Gastroesophageal sphincter (tissue), 4 donors: ENCODE data around the gene CNGB1. TPM values are rescaled to one million over a fixed set of nuclear protein-coding genes. Genes with fewer than 3 reads are reported as not detected.
A peak's percentile ranks its signal among the peaks of the same experiment; 100 is the strongest.

Experiments used
- ATAC-seq: fragments of 150-250 bp; one replicate; pipeline ENCODE4 v1.9.1; 2016; ENCODE audit warnings: mild to moderate bottlenecking, moderate library complexity
- H3K27ac ChIP-seq, 4 donors: fragments of 200-600 bp; sonication (generic) in 3 of 4; 1 replicate in 3 of 4; 2 replicates in 1 of 4; pipeline ENCODE4 v1.5.1; 2016 to 2019
- H3K27me3 ChIP-seq: fragments of 200-600 bp; sonication (generic); one replicate; pipeline ENCODE4 v1.5.1; 2019
- H3K36me3 ChIP-seq, 2 donors: fragments of 200-600 bp; sonication (generic); one replicate each; pipeline ENCODE4 v1.5.1; 2019; ENCODE audit warnings: control low read depth in 1 of 2
- H3K4me1 ChIP-seq, 3 donors: fragments of 200-600 bp; sonication (generic); 1 replicate in 2 of 3; 2 replicates in 1 of 3; pipeline ENCODE4 v1.5.1; 2016 to 2019; ENCODE audit warnings: control low read depth in 2 of 3
- H3K4me3 ChIP-seq, 2 donors: fragments of 200-600 bp; sonication (generic); one replicate each; pipeline ENCODE4 v1.5.1; 2019; ENCODE audit warnings: mild to moderate bottlenecking in 1 of 2, moderate library complexity in 1 of 2
- H3K9me3 ChIP-seq, 3 donors: fragments of 200-600 bp; sonication (generic); one replicate each; pipeline ENCODE4 v1.5.1; 2017 to 2019; ENCODE audit warnings: control low read depth in 2 of 3
- EP300 ChIP-seq: sonication (generic); formaldehyde crosslinking; IDR thresholded peaks from one replicate; pipeline ENCODE4 v1.6.1; 2017; ENCODE audit warnings: antibody characterized with exemption, mild to moderate bottlenecking
- POLR2A ChIP-seq, 2 donors: fragments of 450-650 bp; IDR thresholded peaks; one replicate each; pipeline ENCODE4 v1.6.1; 2017; ENCODE audit warnings: antibody characterized with exemption in 2 of 2, mild to moderate bottlenecking in 2 of 2, moderate library complexity in 1 of 2
- POLR2AphosphoS5 ChIP-seq: sonication (generic); formaldehyde crosslinking; IDR thresholded peaks from one replicate; pipeline ENCODE4 v1.6.1; 2017; ENCODE audit warnings: antibody characterized with exemption
- WGBS, 2 donors: methylation state at CpG; one replicate each; pipeline ENCODE4 v1.1.5; 2018; ENCODE audit warnings: low coverage in 1 of 2; 5-methylcytosine and 5-hydroxymethylcytosine counted together
- total RNA-seq, 4 donors: library from RNA; depleted of rRNA; stranded (reverse); fragments of >200 nt; gene quantifications; one replicate each; pipeline ENCODE4 v1.1.0, GENCODE V29; 2016
- TF ChIP-seq, protein P1 (sequence below), 4 experiments: fragments of 200-600 bp in 2 of 4; fragments of 450-650 bp in 2 of 4; sonication (generic) in 1 of 4; IDR thresholded peaks; one replicate each; pipeline ENCODE4 v1.5.1; 2017 to 2019; ENCODE audit warnings: antibody characterized with exemption in 4 of 4, mild to moderate bottlenecking in 2 of 4, moderate library complexity in 2 of 4

CNGB1 gene
- total RNA-seq, 4 donors from 2014 or later, result 0.15 to 0.67 TPM; not detected in 2

DNA sequence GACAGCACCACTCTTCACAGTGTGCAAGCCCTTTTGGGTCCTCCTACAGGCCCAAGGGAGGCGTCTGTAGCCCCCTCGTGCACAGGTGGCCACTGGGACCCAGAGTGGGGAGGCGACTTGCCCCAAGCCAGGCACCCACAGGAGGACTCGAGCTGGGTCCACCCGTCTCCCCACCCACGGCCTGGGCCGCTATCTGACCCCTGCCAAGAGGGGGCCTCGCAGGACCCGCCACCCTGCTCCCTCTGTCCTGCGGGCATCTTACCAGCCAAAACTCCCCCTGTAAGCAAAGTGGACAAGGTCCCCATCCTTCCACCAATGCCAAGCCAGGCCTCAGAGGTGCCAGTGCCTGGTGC, 31.1 kb downstream of the CNGB1 start:
- H3K4me3 ChIP-seq, result no peak overlapping the region
- no peaks in the 10 kb centered on the region for H3K9me3 ChIP-seq
- H3K27me3 ChIP-seq, result peaks cover 13% of the 10 kb centered on the region
- ATAC-seq, result no peak
- WGBS, 2 donors, result no CpG with 5 or more reads among the region's 10 CpGs
- H3K4me1 ChIP-seq, result peaks cover 0 to 18% (median 0%) of the 10 kb centered on the region in 3 donors
- no peak overlapping the region for H3K27ac ChIP-seq
- TF ChIP-seq POLR2A (IDR thresholded peaks at IDR 0.05), result no peak
- no peak for TF ChIP-seq POLR2AphosphoS5
- TF ChIP-seq, protein P1, sequence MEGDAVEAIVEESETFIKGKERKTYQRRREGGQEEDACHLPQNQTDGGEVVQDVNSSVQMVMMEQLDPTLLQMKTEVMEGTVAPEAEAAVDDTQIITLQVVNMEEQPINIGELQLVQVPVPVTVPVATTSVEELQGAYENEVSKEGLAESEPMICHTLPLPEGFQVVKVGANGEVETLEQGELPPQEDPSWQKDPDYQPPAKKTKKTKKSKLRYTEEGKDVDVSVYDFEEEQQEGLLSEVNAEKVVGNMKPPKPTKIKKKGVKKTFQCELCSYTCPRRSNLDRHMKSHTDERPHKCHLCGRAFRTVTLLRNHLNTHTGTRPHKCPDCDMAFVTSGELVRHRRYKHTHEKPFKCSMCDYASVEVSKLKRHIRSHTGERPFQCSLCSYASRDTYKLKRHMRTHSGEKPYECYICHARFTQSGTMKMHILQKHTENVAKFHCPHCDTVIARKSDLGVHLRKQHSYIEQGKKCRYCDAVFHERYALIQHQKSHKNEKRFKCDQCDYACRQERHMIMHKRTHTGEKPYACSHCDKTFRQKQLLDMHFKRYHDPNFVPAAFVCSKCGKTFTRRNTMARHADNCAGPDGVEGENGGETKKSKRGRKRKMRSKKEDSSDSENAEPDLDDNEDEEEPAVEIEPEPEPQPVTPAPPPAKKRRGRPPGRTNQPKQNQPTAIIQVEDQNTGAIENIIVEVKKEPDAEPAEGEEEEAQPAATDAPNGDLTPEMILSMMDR (IDR thresholded peaks at IDR 0.05), result no peak
- TF ChIP-seq EP300, result no peak
- no peaks in the 10 kb centered on the region for H3K36me3 ChIP-seq

DNA sequence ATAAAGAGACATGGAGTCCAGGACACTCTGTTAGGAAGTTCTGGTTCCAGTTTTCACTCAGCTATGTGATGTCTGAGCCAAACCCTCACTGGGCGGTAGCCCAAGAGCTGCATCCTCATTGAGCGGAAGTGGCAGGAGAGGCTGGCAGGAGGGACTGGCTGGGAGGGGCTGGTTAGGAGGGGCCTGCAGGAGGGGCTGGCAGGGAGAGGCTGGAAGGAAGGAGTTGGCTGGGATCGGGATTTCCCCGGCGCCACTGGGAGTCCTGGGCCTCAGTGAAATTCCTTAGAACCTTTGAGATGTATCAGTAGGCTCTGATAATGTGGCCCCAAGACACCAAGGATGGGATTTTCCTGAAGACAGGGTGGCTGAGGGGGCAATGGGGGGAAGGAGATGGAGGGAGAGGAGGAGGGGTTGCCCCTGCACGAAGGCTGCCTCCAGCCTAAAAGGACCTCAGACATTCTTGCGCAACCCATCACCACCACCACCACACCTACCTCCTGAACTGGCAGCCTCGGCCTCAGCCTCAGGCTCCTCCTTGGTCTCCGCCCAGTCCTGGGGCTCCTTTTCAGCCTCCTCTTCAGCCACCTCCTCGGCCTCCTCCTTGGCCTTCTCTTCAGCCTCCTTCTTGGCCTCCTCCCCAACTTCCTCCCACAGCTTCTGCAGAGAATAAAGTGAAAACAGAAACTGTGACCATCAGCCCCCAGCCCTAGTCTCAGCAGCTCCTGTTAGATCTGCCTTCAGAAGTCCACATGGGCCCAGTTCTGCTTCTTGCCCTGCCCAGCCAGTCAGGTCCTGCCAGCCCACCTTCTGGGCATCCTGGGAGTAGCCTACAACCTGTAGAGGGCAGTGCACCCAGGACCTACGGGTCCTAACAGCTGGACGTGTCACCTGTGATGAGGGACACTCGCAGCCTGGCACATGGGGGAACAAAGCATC, 31.7 kb downstream of the CNGB1 start:
- Histone ChIP-seq H3K4me3 (no peak overlapping the region), H3K4me1 (peaks cover 0 to 18% (median 0%) of the 10 kb centered on the region in 3 donors), H3K9me3 (no peaks in the 10 kb centered on the region), H3K27ac (no peak overlapping the region), H3K27me3 (peaks cover 13% of the 10 kb centered on the region), H3K36me3 (no peaks in the 10 kb centered on the region)
- 41 to 59% methylated on average over 7 to 8 of the region's 13 CpGs for WGBS, 2 donors
- TF ChIP-seq POLR2AphosphoS5, result no peak
- TF ChIP-seq EP300, result no peak
- TF ChIP-seq, protein P1 (IDR thresholded peaks at IDR 0.05), result no peak
- TF ChIP-seq POLR2A (IDR thresholded peaks at IDR 0.05), result no peak
- peak; percentile 69 for ATAC-seq

DNA sequence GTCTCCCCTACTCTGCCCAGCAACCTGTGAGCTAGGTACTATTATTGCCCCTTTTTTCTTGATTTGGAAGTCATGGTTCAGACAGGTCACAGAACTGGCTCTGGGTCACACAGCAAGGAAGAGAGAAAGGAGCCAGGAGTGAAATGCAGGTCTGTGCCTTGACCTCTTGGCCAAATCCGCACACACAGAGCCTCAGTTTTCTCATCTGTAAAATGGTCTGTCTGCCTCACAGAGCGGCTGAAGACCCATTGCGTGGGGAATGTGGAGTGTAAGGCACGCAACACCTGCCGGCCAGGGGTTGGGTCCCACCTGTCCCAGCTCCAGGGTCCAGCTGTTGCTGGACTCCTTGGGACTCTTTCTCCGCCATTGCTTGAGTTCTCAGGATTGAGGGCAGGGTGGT, 32.4 kb downstream of the CNGB1 start:
- ATAC-seq, result no peak
- Histone ChIP-seq H3K27ac (no peak overlapping the region), H3K36me3 (no peaks in the 10 kb centered on the region), H3K4me1 (peaks cover 0 to 18% (median 0%) of the 10 kb centered on the region in 3 donors), H3K9me3 (no peaks in the 10 kb centered on the region), H3K4me3 (no peak overlapping the region), H3K27me3 (peaks cover 13% of the 10 kb centered on the region)
- TF ChIP-seq POLR2A (IDR thresholded peaks at IDR 0.05), result no peak
- TF ChIP-seq, protein P1 (IDR thresholded peaks at IDR 0.05), result no peak
- TF ChIP-seq EP300, result no peak
- TF ChIP-seq POLR2AphosphoS5, result no peak
- 93 to 100% methylated on average over 1 to 6 of the region's 6 CpGs for WGBS, 2 donors

DNA sequence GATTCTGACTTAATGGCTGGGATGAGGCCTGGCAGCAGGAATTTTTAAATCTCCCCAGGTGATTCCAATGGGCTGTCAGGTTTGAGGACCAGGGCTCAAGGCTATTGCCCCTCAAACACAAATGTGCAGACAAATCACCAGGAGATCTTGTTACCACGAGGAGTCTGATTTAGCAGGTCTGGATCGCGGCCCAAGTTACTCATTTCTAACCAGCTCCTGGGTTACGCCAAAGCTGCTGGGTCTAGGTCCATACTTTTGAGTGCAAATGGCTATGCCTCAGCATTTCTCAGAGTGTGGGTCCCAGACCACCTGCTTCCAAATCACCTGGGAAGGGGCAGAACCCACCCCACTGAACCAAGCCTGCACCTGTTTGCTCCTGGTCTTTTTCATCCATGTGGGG, 33.1 kb downstream of the CNGB1 start:
- H3K4me1 ChIP-seq, result peaks cover 0 to 18% (median 0%) of the 10 kb centered on the region in 3 donors
- H3K9me3 ChIP-seq, result no peaks in the 10 kb centered on the region
- H3K27me3 ChIP-seq, result peaks cover 13% of the 10 kb centered on the region
- TF ChIP-seq, protein P1 (IDR thresholded peaks at IDR 0.05), result no peak
- no peak for TF ChIP-seq EP300
- TF ChIP-seq POLR2A (IDR thresholded peaks at IDR 0.05), result no peak
- TF ChIP-seq POLR2AphosphoS5, result no peak
- H3K4me3 ChIP-seq, result no peak overlapping the region
- WGBS, 2 donors, result 81 to 96% methylated on average over 4 of the region's 4 CpGs
- no peak overlapping the region for H3K27ac ChIP-seq
- ATAC-seq, result no peak
- H3K36me3 ChIP-seq, result no peaks in the 10 kb centered on the region

DNA sequence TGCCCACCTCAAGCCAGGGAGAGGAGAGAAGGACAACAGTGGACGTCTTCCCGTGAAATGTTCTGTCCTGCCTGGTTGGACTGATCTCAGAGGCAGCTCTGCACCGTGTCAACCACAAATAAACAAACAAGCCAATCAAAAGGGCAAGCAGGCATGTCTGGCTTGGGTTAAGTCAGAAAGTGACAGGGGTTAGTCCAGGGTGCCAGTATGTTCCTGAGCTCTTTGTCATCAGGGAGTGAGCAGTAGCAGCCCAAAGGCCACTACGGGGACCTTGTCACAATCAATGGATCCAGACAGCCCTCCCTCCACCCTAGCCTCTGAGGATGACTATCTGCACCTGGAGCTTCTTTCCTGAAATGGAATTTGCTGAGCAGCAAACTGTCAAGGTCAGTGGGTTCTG, 35.0 kb downstream of the CNGB1 start:
- Histone ChIP-seq H3K27me3 (peaks cover 13% of the 10 kb centered on the region), H3K9me3 (no peaks in the 10 kb centered on the region), H3K36me3 (no peaks in the 10 kb centered on the region), H3K27ac (no peak overlapping the region), H3K4me1 (peaks cover 0 to 12% (median 0%) of the 10 kb centered on the region in 3 donors), H3K4me3 (no peak overlapping the region)
- no peak for ATAC-seq
- TF ChIP-seq EP300 (no peak), POLR2AphosphoS5 (no peak), POLR2A (IDR thresholded peaks at IDR 0.05) (no peak)
- TF ChIP-seq, protein P1 (IDR thresholded peaks at IDR 0.05), result no peak
- WGBS, 2 donors, result 60% methylated on average over 2 of the region's 4 CpGs; no CpG with 5 or more reads in 1 of the 2 donors
